HEK293 (cell line): ENCODE data around the gene CTH.

Source experiments
- CTCF ChIA-PET: fragments of 350-600 bp; formaldehyde crosslinking; extraction: SDS; loops from one replicate; lab custom pipeline; 2021; ENCODE audit warnings: antibody characterized with exemption; lab: Yijun Ruan, JAX
- POLR2A ChIA-PET: fragments of 300-600 bp; formaldehyde crosslinking; extraction: SDS; loops from one replicate; lab custom pipeline; 2020; ENCODE audit warnings: antibody characterized with exemption, inconsistent platforms; lab: Yijun Ruan, JAX
- H3K27ac ChIP-seq: fragments of 200-500 bp; sonication (Bioruptor generic); 2 replicates; pipeline ENCODE4 v1.5.1; 2014; ENCODE audit warnings: low read depth, low read length, control low read depth, inconsistent platforms; ENCODE audit errors: extremely low read depth
- H3K36me3 ChIP-seq, 2 experiments: fragments of 200-500 bp in 1 of 2; sonication (Bioruptor generic) in 1 of 2; 1 replicate in 1 of 2; 2 replicates in 1 of 2; pipeline ENCODE4 v1.5.1; 2014 to 2017; ENCODE audit warnings: inconsistent platforms in 2 of 2, low read length in 2 of 2; ENCODE audit not compliant: control insufficient read depth in 2 of 2, insufficient read depth in 1 of 2
- H3K4me1 ChIP-seq: fragments of 200-500 bp; sonication (Bioruptor generic); 2 replicates; pipeline ENCODE4 v1.5.1; 2014; ENCODE audit warnings: mild to moderate bottlenecking, low read length, inconsistent platforms; ENCODE audit not compliant: control insufficient read depth, insufficient read depth
- H3K4me3 ChIP-seq: 2 replicates; pipeline ENCODE4 v1.5.1; 2011; ENCODE audit warnings: low read depth, mild to moderate bottlenecking, control low read depth, low read length, moderate library complexity
- H3K9me3 ChIP-seq: fragments of 200-500 bp; sonication (Bioruptor generic); 2 replicates; pipeline ENCODE4 v1.5.1; 2014; ENCODE audit warnings: low read depth, low read length, inconsistent platforms; ENCODE audit not compliant: control insufficient read depth, insufficient read depth
- BCL6B ChIP-seq: fragments of 450-650 bp; formaldehyde crosslinking; IDR thresholded peaks from 2 replicates; pipeline ENCODE4 v1.5.1; 2017; ENCODE audit warnings: missing biosample characterization, missing genetic modification characterization
- KLF16 ChIP-seq: fragments of 450-650 bp; formaldehyde crosslinking; IDR thresholded peaks from 2 replicates; pipeline ENCODE4 v1.5.1; 2017; ENCODE audit warnings: missing biosample characterization, missing genetic modification characterization
- MZF1 ChIP-seq: fragments of 450-650 bp; formaldehyde crosslinking; IDR thresholded peaks from 2 replicates; pipeline ENCODE4 v1.5.1; 2017; ENCODE audit warnings: missing biosample characterization, missing genetic modification characterization, borderline replicate concordance
- PRDM4 ChIP-seq: fragments of 450-650 bp; formaldehyde crosslinking; IDR thresholded peaks from 2 replicates; pipeline ENCODE4 v1.5.1; 2017; ENCODE audit warnings: missing biosample characterization, missing genetic modification characterization
- SALL2 ChIP-seq: fragments of 450-650 bp; formaldehyde crosslinking; IDR thresholded peaks from 2 replicates; pipeline ENCODE4 v1.5.0; 2017; ENCODE audit warnings: missing biosample characterization, mild to moderate bottlenecking, missing genetic modification characterization, borderline replicate concordance
- SCRT2 ChIP-seq: fragments of 450-650 bp; formaldehyde crosslinking; IDR thresholded peaks from 2 replicates; pipeline ENCODE4 v1.5.1; 2016; ENCODE audit warnings: missing biosample characterization, missing genetic modification characterization
- TRIM28 ChIP-seq: IDR thresholded peaks from 2 replicates; pipeline ENCODE4 v1.6.1; 2011; ENCODE audit warnings: low read length, control low read depth, borderline replicate concordance
- YY1 ChIP-seq: fragments of 450-650 bp; formaldehyde crosslinking; IDR thresholded peaks from 2 replicates; pipeline ENCODE4 v1.5.1; 2018; ENCODE audit warnings: missing biosample characterization, missing genetic modification characterization
- ZBTB20 ChIP-seq: fragments of 450-650 bp; formaldehyde crosslinking; IDR thresholded peaks from 2 replicates; pipeline ENCODE4 v1.5.1; 2016; ENCODE audit warnings: missing biosample characterization, missing genetic modification characterization
- ZBTB44 ChIP-seq: fragments of 450-650 bp; IDR thresholded peaks from 2 replicates; pipeline ENCODE4 v1.5.1; 2018; ENCODE audit warnings: missing biosample characterization, mild to moderate bottlenecking, missing genetic modification characterization
- ZBTB8A ChIP-seq: fragments of 450-650 bp; formaldehyde crosslinking; IDR thresholded peaks from 2 replicates; pipeline ENCODE4 v1.5.1; 2016; ENCODE audit warnings: missing biosample characterization, missing genetic modification characterization
- ZNF23 ChIP-seq: fragments of 450-650 bp; formaldehyde crosslinking; IDR thresholded peaks from 2 replicates; pipeline ENCODE4 v1.5.1; 2016; ENCODE audit warnings: missing biosample characterization, missing genetic modification characterization, borderline replicate concordance
- ZNF292 ChIP-seq: fragments of 450-650 bp; formaldehyde crosslinking; IDR thresholded peaks from 2 replicates; pipeline ENCODE4 v1.5.1; 2016; ENCODE audit warnings: low read depth, missing biosample characterization, missing genetic modification characterization, borderline replicate concordance
- ZNF350 ChIP-seq: fragments of 450-650 bp; formaldehyde crosslinking; IDR thresholded peaks from 2 replicates; pipeline ENCODE4 v1.5.0; 2017; ENCODE audit warnings: missing biosample characterization, mild to moderate bottlenecking, missing genetic modification characterization
- ZNF354C ChIP-seq: fragments of 450-650 bp; formaldehyde crosslinking; IDR thresholded peaks from 2 replicates; pipeline ENCODE4 v1.5.1; 2016; ENCODE audit warnings: missing biosample characterization, missing genetic modification characterization, low read depth, borderline replicate concordance
- ZNF48 ChIP-seq: fragments of 450-650 bp; formaldehyde crosslinking; IDR thresholded peaks from 2 replicates; pipeline ENCODE4 v1.5.1; 2016; ENCODE audit warnings: missing biosample characterization, missing genetic modification characterization
- ZNF518A ChIP-seq: fragments of 450-650 bp; formaldehyde crosslinking; conservative IDR thresholded peaks from 2 replicates; pipeline ENCODE4 v1.5.1; 2016; ENCODE audit warnings: low read depth, missing biosample characterization, missing genetic modification characterization
- ZNF529 ChIP-seq: fragments of 450-650 bp; formaldehyde crosslinking; IDR thresholded peaks from 2 replicates; pipeline ENCODE4 v1.5.1; 2017; ENCODE audit warnings: missing genetic modification characterization, missing biosample characterization; ENCODE audit not compliant: insufficient replicate concordance
- ZNF571 ChIP-seq: fragments of 450-650 bp; formaldehyde crosslinking; IDR thresholded peaks from 2 replicates; pipeline ENCODE4 v1.5.0; 2017; ENCODE audit warnings: missing biosample characterization, missing genetic modification characterization
- ZNF596 ChIP-seq: fragments of 450-650 bp; IDR thresholded peaks from 2 replicates; pipeline ENCODE4 v1.5.0; 2018; ENCODE audit warnings: missing biosample characterization, mild to moderate bottlenecking, missing genetic modification characterization, moderate library complexity
- ZNF76 ChIP-seq: fragments of 450-650 bp; formaldehyde crosslinking; IDR thresholded peaks from 2 replicates; pipeline ENCODE4; 2016; ENCODE audit warnings: low read depth, missing biosample characterization, missing genetic modification characterization, borderline replicate concordance
- ZNF785 ChIP-seq: fragments of 450-650 bp; formaldehyde crosslinking; IDR thresholded peaks from 2 replicates; pipeline ENCODE4 v1.5.1; 2016; ENCODE audit warnings: missing biosample characterization, missing genetic modification characterization
- ZNF830 ChIP-seq: fragments of 450-650 bp; IDR thresholded peaks from 2 replicates; pipeline ENCODE4 v1.5.0; 2018; ENCODE audit warnings: missing biosample characterization, missing genetic modification characterization, low read depth, mild to moderate bottlenecking, moderate library complexity

CTH gene

GRCh38 chr1:70385477-70385876 is 25.6 kb upstream of the CTH start:
- Histone ChIP-seq H3K36me3 (no peaks in the 10 kb centered on the region), H3K27ac (no peak overlapping the region), H3K4me1 (no peaks in the 10 kb centered on the region), H3K4me3 (no peak overlapping the region), H3K9me3 (no peaks in the 10 kb centered on the region)
- TF ChIP-seq ZNF596 (tag by site-specific recombination) (no peak), MZF1 (no peak), ZNF354C (tag by site-specific recombination) (no peak)
- POLR2A ChIA-PET: no interaction called here
- CTCF ChIA-PET: no interaction called here

GRCh38 chr1:70386121-70386520 is 24.9 kb upstream of the CTH start:
- POLR2A ChIA-PET: no interaction called here
- H3K4me1 ChIP-seq: no peaks in the 10 kb centered on the region

GRCh38 chr1:70387507-70387906 is 23.6 kb upstream of the CTH start:
- Histone ChIP-seq H3K36me3 (no peaks in the 10 kb centered on the region), H3K4me1 (no peaks in the 10 kb centered on the region), H3K9me3 (no peaks in the 10 kb centered on the region), H3K4me3 (no peak overlapping the region), H3K27ac (no peak overlapping the region)
- CTCF ChIA-PET: no interaction called here
- POLR2A ChIA-PET: interaction anchor here (1.0 kb wide), 1 partner anchor 24 kb away, joined by 3 read pairs; the partner anchor contains the start of gene CTH
- no peak for TF ChIP-seq ZNF785
- no peak for TF ChIP-seq ZBTB44
- TF ChIP-seq ZNF292 (tag by site-specific recombination): no peak
- TF ChIP-seq ZNF350 (tag by site-specific recombination): no peak
- no peak for TF ChIP-seq PRDM4 (tag by site-specific recombination)
- TF ChIP-seq ZNF48 (tag by site-specific recombination): no peak
- TF ChIP-seq ZNF596 (tag by site-specific recombination): no peak
- no peak for TF ChIP-seq ZBTB20 (tag by site-specific recombination)
- TF ChIP-seq ZNF518A (tag by site-specific recombination): no peak
- no peak for TF ChIP-seq KLF16 (tag by site-specific recombination)
- no peak for TF ChIP-seq YY1 (tag by site-specific recombination)

More at GRCh38 chr1:70386121-70386520, 24.9 kb upstream of the CTH start:
- H3K36me3 ChIP-seq: no peaks in the 10 kb centered on the region
- no peak for TF ChIP-seq ZBTB8A
- no peak for TF ChIP-seq SALL2
- no peak for TF ChIP-seq ZNF350 (tag by site-specific recombination)
- TF ChIP-seq SCRT2 (tag by site-specific recombination): no peak
- TF ChIP-seq ZNF76: no peak
- TF ChIP-seq BCL6B (tag by site-specific recombination): no peak
- no peak for TF ChIP-seq ZBTB20 (tag by site-specific recombination)
- TF ChIP-seq ZNF23 (tag by site-specific recombination): no peak
- TF ChIP-seq ZNF571 (tag by site-specific recombination): no peak
- no peak for TF ChIP-seq TRIM28
- no peak for TF ChIP-seq ZNF830 (tag by site-specific recombination)
- TF ChIP-seq ZNF529 (tag by site-specific recombination): no peak
- TF ChIP-seq, all 188 proteins: peak for 0
- CTCF ChIA-PET: no interaction called here
- no peaks in the 10 kb centered on the region for H3K9me3 ChIP-seq
- no peak overlapping the region for H3K4me3 ChIP-seq
- H3K27ac ChIP-seq: no peak overlapping the region
